HL-60 (cell line): ENCODE results near the gene EIF4G3.

ENCODE experiments used
- DNase-seq, 2 experiments: peaks; one replicate each; pipeline ENCODE4 v3.0.0-alpha.2; 2010 to 2020; ENCODE audit warnings: low read depth in 1 of 2, low spot score in 1 of 2
- H3K27ac ChIP-seq: fragments of 250-450 bp; sonication (Bioruptor Pico); replicated peaks from 2 replicates; pipeline ENCODE4 v1.5.1; 2020; ENCODE audit warnings: mild to moderate bottlenecking, moderate library complexity
- H3K27me3 ChIP-seq: fragments of 250-450 bp; sonication (Bioruptor Pico); 2 replicates; pipeline ENCODE4 v1.5.1; 2021; ENCODE audit warnings: mild to moderate bottlenecking, moderate library complexity; ENCODE audit not compliant: insufficient read depth, poor library complexity, severe bottlenecking
- H3K4me3 ChIP-seq: replicated peaks from 2 replicates; pipeline ENCODE4 v1.5.1; 2011; ENCODE audit warnings: mild to moderate bottlenecking, control low read depth, low read length; ENCODE audit not compliant: insufficient read depth
- CTCF ChIP-seq: IDR thresholded peaks from one replicate; pipeline ENCODE4 v1.5.1; 2011; ENCODE audit warnings: low read length, control low read depth, inconsistent platforms; ENCODE audit not compliant: insufficient read depth
- GABPA ChIP-seq: IDR thresholded peaks from 2 replicates; pipeline ENCODE4 v1.6.1; 2012; ENCODE audit warnings: low read depth
- POLR2AphosphoS5 ChIP-seq: IDR thresholded peaks from 2 replicates; pipeline ENCODE4 v1.6.1; 2012; ENCODE audit warnings: low read depth
- REST ChIP-seq: IDR thresholded peaks from 2 replicates; pipeline ENCODE4 v1.6.1; 2012; ENCODE audit warnings: low read depth; ENCODE audit not compliant: insufficient replicate concordance
- SPI1 ChIP-seq: IDR thresholded peaks from 2 replicates; pipeline ENCODE4 v1.6.1; 2012; ENCODE audit warnings: low read depth, mild to moderate bottlenecking, borderline replicate concordance

Gene EIF4G3

GRCh38 chr1:20980051-20980450 lies 196.6 kb downstream of the EIF4G3 start:
- Histone ChIP-seq H3K27ac (no peak overlapping the region), H3K27me3 (no peaks in the 10 kb centered on the region), H3K4me3 (no peak overlapping the region)
- no peak for TF ChIP-seq POLR2AphosphoS5
- TF ChIP-seq REST, result no peak
- DNase-seq, result no peak

- TF ChIP-seq POLR2AphosphoS5 (no peak), GABPA (no peak), REST (no peak), CTCF (no peak), SPI1 (no peak)
- H3K27ac ChIP-seq, result no peak overlapping the region
- no peak for DNase-seq
- no peaks in the 10 kb centered on the region for H3K27me3 ChIP-seq
- H3K4me3 ChIP-seq, result no peak overlapping the region
Measured at GRCh38 chr1:20978413-20978812, 198.3 kb downstream of the EIF4G3 start.

GRCh38 chr1:20975668-20976067 lies 201.0 kb downstream of the EIF4G3 start:
- Histone ChIP-seq H3K27me3 (no peaks in the 10 kb centered on the region), H3K4me3 (no peak overlapping the region), H3K27ac (no peak overlapping the region)
- no peak for DNase-seq
- TF ChIP-seq POLR2AphosphoS5, result no peak

- no peak for TF ChIP-seq CTCF
- TF ChIP-seq POLR2AphosphoS5, result no peak
- no peak for TF ChIP-seq GABPA
- no peak for TF ChIP-seq SPI1
- no peak for TF ChIP-seq REST
- Histone ChIP-seq H3K27ac (no peak overlapping the region), H3K4me3 (no peak overlapping the region), H3K27me3 (no peaks in the 10 kb centered on the region)
- no peak for DNase-seq
Measured at GRCh38 chr1:20974951-20975350, 201.7 kb downstream of the EIF4G3 start.
